Activated CD4-positive, alpha-beta T cell treated with anti-CD3 and anti-CD28 coated beads, Interleukin-2, amount 50 U/mL, for 1 hour (primary cell): Measurements from ENCODE around the gene CLSTN1.
A peak's percentile ranks its signal among the peaks of the same experiment; 100 is the strongest.
"Not testable (repeated sequence)": the region's sequence is repeated elsewhere in the genome, so short reads cannot be mapped to it uniquely, and the experiment has no call there.

ENCODE experiments used
- DNase-seq: peaks from one replicate; pipeline ENCODE4 v3.0.0-alpha.2; 2020

The CLSTN1 gene

GRCh38 chr1:9825093-9826074 is 1.6 kb upstream of the CLSTN1 start:
- DNase-seq, result peak; percentile 42

GRCh38 chr1:9824702-9825089 is 931 bp upstream of the CLSTN1 start:
- DNase-seq, result no peak

- no peak for DNase-seq
Measured at GRCh38 chr1:9823693-9823942, 147 bp downstream of the CLSTN1 start.

DNA sequence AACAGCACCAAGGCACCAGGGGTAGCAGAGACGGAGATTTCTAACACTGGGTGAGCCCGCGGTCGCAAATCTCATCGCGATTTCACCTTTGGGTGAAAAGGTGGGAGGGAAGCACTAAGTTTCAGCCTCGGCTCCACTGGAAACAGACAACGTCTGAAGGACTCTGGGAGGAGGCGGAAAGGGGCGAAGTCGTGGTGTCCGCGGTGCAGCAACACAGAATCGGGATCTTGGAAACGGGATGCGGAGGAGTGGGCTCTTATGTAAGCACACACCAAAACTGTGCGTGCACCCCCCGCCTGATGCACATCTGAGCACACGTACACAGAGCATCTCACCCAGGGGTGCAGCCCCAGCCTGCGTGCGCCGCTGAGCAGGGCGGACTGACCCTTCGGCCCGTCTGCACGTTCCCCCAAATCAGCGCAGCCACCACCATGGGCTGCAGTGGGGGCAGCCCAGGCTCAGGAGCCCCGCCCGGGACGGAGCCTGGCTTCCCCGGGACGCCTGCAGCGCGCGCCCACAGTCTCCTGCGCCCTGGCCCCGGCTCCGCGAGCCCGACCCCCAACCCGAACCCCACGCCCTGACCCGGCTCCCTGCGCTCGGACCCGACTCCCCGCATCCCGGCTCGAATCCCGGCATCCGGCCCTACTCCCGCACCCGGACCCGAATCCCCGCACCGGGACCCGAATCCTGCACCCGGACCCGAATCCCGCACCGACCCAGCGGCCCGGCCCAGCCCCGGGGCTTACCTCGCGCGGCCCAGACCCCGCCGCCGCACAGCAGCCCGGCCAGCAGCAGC is 670 bp downstream of the CLSTN1 start:
- DNase-seq, result peak; percentile 24

DNA sequence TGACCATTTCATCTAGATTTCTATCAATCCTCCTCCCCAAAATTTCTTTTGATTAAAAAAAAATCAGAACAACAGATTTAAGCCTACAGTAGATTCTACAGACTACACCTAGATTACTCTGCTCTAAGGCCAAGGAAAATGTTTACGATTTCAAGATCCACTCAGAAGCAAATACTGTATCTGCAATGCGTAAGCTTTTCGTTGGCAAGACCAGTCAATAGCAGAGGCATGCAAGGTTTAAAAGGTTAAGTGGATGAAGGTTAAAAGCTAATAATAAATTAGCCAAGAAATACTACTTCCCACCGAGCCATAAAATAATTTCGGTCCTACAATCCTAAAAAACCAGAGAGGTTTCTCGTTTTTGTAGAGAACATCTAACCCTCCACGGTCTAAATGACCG is 1.3 kb downstream of the CLSTN1 start:
- DNase-seq, result no peak

DNA sequence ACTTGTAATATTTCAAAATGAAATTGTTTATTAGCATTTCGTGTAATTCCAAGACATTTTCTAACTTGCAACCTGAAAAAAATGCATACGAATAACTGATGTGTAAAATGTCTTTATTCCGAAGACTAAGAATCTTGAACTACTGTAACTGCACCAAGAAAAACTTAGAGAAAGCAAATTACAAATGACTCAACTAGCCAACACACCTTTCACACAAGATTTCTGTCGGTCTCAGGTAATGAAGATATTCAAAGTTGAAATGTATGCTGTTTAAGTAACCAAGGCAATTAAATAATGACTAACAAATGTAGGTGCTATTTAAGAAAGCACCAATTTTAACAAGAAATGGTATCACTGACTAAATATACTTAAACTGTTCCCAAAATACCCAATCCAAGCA is 2.1 kb downstream of the CLSTN1 start:
- DNase-seq, result no peak

DNA sequence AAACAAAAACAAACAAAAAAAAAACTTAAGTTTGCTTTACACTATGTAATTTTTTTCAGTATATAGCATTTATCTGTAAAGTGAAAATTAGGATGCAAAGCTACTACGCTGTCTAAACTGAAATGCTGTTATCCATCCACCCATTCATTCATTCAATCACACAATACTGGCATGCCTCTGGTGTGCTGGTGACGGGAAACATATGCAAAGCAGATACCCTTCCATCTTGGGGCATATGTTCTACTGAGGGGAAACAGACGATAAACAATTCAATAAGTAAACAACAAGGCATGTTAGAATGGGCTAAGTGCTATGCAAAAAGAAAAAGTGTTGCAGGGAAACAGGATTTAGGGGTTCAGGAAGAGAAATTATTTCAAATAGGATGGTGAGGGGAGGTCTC is 3.2 kb downstream of the CLSTN1 start:
- DNase-seq, result no peak

- DNase-seq, result no peak
Measured at GRCh38 chr1:9817734-9818133, 6.0 kb downstream of the CLSTN1 start.

- DNase-seq, result no peak
Measured at GRCh38 chr1:9816199-9816598, 7.6 kb downstream of the CLSTN1 start.

GRCh38 chr1:9815150-9815549 is 8.6 kb downstream of the CLSTN1 start:
- no peak for DNase-seq

GRCh38 chr1:9814619-9815018 is 9.1 kb downstream of the CLSTN1 start:
- DNase-seq, result no peak

GRCh38 chr1:9811239-9811966 is 12.4 kb downstream of the CLSTN1 start:
- DNase-seq, result no peak

GRCh38 chr1:9809100-9809510 is 14.7 kb downstream of the CLSTN1 start:
- DNase-seq, result no peak

DNA sequence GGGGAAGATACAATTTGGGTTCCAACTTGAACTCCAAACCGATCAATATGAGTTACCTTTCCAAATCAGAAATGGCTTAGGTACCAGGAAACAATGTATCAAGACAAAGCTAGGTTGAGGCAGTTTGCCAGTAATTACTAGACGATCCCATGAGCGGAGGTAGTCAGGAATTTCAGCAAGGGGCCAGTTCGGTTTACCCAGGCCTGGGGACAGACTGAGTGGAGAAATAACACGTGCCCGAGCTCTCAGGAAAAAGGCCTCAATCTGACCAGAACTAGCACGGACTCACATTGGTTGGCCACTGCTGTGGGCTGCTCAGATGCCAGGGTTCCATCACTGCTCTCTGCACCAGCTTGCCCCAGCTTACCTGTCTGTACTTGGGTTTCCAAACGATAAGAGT is 15.3 kb downstream of the CLSTN1 start:
- no peak for DNase-seq

DNA sequence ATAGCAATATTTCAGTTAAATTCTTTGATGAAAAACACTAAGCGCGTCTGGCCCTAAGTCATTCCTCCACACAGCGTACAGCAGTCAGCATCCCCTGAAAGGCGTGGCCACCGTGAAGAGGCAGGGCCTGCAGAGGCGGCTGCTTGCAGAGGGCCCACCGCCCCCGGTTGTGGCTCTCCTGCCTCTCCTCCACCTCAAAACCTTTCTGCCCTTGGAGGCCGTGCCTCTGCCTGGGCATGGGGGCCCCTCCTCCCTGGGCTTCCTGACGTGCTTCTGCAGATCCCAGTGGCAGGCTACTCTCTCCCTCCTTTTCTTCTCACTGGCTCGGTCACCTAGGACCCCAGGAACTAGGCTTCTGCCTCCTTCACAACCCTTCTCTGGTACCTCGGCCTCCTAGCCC is 16.2 kb downstream of the CLSTN1 start:
- no peak for DNase-seq

GRCh38 chr1:9805972-9806371 is 17.8 kb downstream of the CLSTN1 start:
- DNase-seq, result not testable (repeated sequence)

DNA sequence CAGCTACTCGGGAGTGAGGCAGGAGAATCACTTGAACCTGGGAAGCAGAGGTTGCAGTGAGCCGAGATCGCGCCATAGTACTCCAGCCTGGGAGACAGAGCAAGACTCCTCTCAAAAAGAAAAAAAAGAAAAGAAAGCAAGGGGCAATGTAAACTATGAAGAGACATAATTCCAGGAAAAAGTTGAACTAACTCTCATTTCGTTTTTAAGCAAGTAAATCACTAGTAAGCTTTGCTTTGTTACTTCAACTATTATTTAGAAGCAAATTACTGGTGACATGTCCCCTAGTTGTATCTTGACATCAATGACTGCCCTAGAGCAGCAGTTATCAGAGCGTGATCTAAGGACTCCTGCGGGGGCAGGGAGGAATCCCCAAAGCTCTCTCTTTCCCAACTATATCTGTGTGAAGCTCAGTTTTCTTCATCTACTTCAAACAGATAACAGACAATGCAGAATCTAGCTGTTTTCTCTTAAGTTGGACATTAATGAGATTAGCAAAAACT is 18.7 kb downstream of the CLSTN1 start:
- no peak for DNase-seq

- not testable (repeated sequence) for DNase-seq
Measured at GRCh38 chr1:9803003-9803918, 20.5 kb downstream of the CLSTN1 start.

DNA sequence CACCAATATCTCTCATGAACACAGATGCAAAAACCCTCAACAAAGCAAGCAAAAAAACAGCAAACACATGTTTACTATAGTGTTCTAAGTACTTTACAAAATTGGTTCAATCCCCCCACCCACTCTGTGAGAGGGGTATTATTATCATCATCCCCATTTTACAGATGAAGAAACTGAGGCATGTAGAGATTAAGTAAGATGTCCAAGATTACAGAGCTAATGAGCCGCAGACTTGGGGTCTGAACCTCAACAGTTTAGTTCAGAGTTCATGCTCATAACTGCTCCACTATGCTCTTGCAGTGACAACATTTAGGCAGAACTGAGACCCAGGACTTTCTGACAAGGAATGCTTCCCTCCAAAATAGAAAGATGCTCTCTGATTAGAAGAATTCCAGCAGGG is 21.9 kb downstream of the CLSTN1 start:
- no peak for DNase-seq

GRCh38 chr1:9798236-9799130 is 25.3 kb downstream of the CLSTN1 start:
- DNase-seq, result no peak

DNA sequence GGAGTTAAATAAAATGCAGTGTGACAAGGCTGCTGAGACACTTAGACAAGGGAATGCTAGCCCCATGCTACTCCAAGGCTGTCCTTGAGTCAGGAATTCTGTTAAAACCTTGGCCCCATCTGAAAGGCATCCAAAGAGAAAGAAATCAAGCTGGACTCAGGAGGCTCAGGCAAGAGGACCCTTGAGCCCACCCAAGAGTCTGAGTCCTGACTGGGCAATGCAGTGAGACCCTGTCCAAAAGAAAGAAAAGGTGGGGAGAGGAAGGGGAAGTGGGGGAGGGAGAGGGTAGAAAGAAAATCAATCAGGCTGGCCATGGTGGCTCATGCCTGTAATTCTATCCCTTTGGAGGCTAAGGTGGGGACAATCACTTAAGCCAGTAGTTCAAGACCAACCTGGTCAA is 26.7 kb downstream of the CLSTN1 start:
- no peak for DNase-seq
